K562 (cell line): ENCODE results near the gene SULT1E1.

Experiments used
- CEBPB ChIP-seq: fragments of 450-650 bp; IDR thresholded peaks from 2 replicates; pipeline ENCODE4 v1.6.1; 2016; ENCODE audit warnings: missing genetic modification characterization, missing compliant biosample characterization
- ETV6 ChIP-seq, 3 experiments: fragments of 150-350 bp in 1 of 3; sonication (generic) in 1 of 3; formaldehyde crosslinking in 1 of 3; IDR thresholded peaks; 2 replicates each; pipeline versions ENCODE4 v1.6.1 to v1.8.0; 2014 to 2022; ENCODE audit warnings: borderline replicate concordance in 2 of 3, low read depth in 2 of 3, antibody characterized with exemption in 1 of 3, low read length in 1 of 3, mild to moderate bottlenecking in 1 of 3, missing genetic modification reagents in 1 of 3
- PHF20 ChIP-seq: fragments of 450-650 bp; IDR thresholded peaks from 2 replicates; pipeline ENCODE4 v1.6.1; 2018; ENCODE audit not compliant: partially characterized antibody
- ZNF146 ChIP-seq: IDR thresholded peaks from one replicate; pipeline ENCODE4 v1.6.1; 2018; ENCODE audit warnings: missing compliant biosample characterization; ENCODE audit not compliant: unreplicated experiment
- TF ChIP-seq, protein P1 (sequence below), 3 experiments: IDR thresholded peaks in 2 of 3; conservative IDR thresholded peaks in 1 of 3; 2 replicates each; pipeline ENCODE4 v1.5.1; 2011 to 2012; ENCODE audit warnings: low read length in 3 of 3, mild to moderate bottlenecking in 3 of 3, control low read depth in 2 of 3, improper control_type of control experiment in 1 of 3, inconsistent platforms in 1 of 3, low read depth in 1 of 3, mixed read lengths in 1 of 3, moderate library complexity in 1 of 3; ENCODE audit not compliant: insufficient read depth in 2 of 3
- TF ChIP-seq, protein P2 (sequence below): fragments of 250-450 bp; sonication (Bioruptor Pico); IDR thresholded peaks from 2 replicates; pipeline ENCODE4 v1.5.0; 2021; ENCODE audit warnings: mild to moderate bottlenecking, borderline replicate concordance

DNA sequence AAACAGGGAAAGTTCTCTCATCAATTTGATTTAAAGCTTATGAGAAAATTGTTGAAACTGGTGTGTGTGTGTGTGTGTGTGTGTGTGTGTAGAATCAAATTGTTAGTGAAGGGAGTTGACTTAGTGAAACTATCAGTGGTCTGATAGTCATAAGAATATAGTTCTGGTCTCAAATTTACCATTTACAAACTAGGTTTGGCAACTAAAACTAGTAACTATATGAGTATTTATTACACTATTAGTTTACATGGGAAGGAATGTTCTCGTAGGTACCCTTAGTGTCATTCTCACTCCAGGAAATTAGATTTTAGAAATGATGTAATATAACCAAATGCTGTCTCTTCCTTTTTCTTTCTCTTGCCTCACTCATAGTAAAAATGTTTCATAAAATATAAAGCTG lies 11.9 kb downstream of the SULT1E1 start:
- no peak for TF ChIP-seq ZNF146 (CRISPR knock-in tag)
- TF ChIP-seq CEBPB (tag): no peak
- TF ChIP-seq, protein P1, sequence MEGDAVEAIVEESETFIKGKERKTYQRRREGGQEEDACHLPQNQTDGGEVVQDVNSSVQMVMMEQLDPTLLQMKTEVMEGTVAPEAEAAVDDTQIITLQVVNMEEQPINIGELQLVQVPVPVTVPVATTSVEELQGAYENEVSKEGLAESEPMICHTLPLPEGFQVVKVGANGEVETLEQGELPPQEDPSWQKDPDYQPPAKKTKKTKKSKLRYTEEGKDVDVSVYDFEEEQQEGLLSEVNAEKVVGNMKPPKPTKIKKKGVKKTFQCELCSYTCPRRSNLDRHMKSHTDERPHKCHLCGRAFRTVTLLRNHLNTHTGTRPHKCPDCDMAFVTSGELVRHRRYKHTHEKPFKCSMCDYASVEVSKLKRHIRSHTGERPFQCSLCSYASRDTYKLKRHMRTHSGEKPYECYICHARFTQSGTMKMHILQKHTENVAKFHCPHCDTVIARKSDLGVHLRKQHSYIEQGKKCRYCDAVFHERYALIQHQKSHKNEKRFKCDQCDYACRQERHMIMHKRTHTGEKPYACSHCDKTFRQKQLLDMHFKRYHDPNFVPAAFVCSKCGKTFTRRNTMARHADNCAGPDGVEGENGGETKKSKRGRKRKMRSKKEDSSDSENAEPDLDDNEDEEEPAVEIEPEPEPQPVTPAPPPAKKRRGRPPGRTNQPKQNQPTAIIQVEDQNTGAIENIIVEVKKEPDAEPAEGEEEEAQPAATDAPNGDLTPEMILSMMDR (IDR thresholded peaks at IDR 0.05 in 2 of 3, conservative IDR thresholded peaks at IDR 0.05 in 1 of 3; ENCODE audit: insufficient read depth in 2 of 3, low read depth in 1 of 3, low read length in 3 of 3): no peak
- TF ChIP-seq, protein P2, sequence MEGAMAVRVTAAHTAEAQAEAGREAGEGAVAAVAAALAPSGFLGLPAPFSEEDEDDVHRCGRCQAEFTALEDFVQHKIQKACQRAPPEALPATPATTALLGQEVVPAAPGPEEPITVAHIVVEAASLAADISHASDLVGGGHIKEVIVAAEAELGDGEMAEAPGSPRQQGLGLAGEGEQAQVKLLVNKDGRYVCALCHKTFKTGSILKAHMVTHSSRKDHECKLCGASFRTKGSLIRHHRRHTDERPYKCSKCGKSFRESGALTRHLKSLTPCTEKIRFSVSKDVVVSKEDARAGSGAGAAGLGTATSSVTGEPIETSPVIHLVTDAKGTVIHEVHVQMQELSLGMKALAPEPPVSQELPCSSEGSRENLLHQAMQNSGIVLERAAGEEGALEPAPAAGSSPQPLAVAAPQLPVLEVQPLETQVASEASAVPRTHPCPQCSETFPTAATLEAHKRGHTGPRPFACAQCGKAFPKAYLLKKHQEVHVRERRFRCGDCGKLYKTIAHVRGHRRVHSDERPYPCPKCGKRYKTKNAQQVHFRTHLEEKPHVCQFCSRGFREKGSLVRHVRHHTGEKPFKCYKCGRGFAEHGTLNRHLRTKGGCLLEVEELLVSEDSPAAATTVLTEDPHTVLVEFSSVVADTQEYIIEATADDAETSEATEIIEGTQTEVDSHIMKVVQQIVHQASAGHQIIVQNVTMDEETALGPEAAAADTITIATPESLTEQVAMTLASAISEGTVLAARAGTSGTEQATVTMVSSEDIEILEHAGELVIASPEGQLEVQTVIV (CRISPR knock-in tag): no peak
- no peak for TF ChIP-seq ETV6 (IDR thresholded peaks at IDR 0.05; ENCODE audit: borderline replicate concordance in 1 of 2, low read depth in 2 of 2, low read length in 1 of 2)
- TF ChIP-seq ETV6 (CRISPR knock-in tag; IDR thresholded peaks at IDR 0.05; ENCODE audit: borderline replicate concordance): no peak
- TF ChIP-seq PHF20: no peak
